SU-DHL-6 (cell line): ENCODE results near the gene ZNHIT1.

Experiments
- H2AFZ ChIP-seq: fragments of 200-600 bp; sonication (generic); 2 replicates; pipeline ENCODE4 v1.6.1; 2014; ENCODE audit warnings: low read depth, mild to moderate bottlenecking, moderate library complexity, mixed read lengths, antibody characterized with exemption, low read length; ENCODE audit not compliant: severe bottlenecking
- H3F3A ChIP-seq: fragments of 200-600 bp; shearing (Covaris generic); 2 replicates; pipeline ENCODE4 v1.6.0; 2016; ENCODE audit warnings: antibody characterized with exemption, mild to moderate bottlenecking; ENCODE audit not compliant: insufficient read depth
- H3K27ac ChIP-seq: fragments of 200-600 bp; sonication (generic); 2 replicates; pipeline ENCODE4 v1.5.1; 2016; ENCODE audit warnings: low read depth, mild to moderate bottlenecking, low read length, moderate library complexity, mixed read lengths
- H3K27me3 ChIP-seq: fragments of 200-600 bp; sonication (generic), shearing (Covaris generic); 2 replicates; pipeline ENCODE4 v1.6.0; 2014; ENCODE audit warnings: mild to moderate bottlenecking, low read length
- H3K36me3 ChIP-seq: fragments of 200-600 bp; sonication (generic); 2 replicates; pipeline ENCODE4 v1.6.1; 2014; ENCODE audit warnings: mild to moderate bottlenecking, low read length, mixed read lengths
- H3K4me2 ChIP-seq: fragments of 300-600, 200-600 bp; shearing (Covaris generic), sonication (generic); 2 replicates; pipeline ENCODE4 v1.6.0; 2014; ENCODE audit warnings: low read length, low read depth, mild to moderate bottlenecking; ENCODE audit not compliant: poor library complexity, severe bottlenecking
- H3K4me3 ChIP-seq: fragments of 200-600 bp; sonication (generic); 2 replicates; pipeline ENCODE4 v1.5.1; 2014; ENCODE audit warnings: antibody characterized with exemption, low read length, mild to moderate bottlenecking, mixed read lengths; ENCODE audit not compliant: insufficient read depth, poor library complexity, severe bottlenecking
- H3K79me2 ChIP-seq: fragments of 200-600 bp; sonication (generic); 2 replicates; pipeline ENCODE4 v1.6.1; 2014; ENCODE audit warnings: mild to moderate bottlenecking, low read length, moderate library complexity; ENCODE audit not compliant: insufficient read depth
- H3K9ac ChIP-seq: fragments of 200-600 bp; sonication (generic); 2 replicates; pipeline ENCODE4 v1.7.0; 2014; ENCODE audit warnings: mild to moderate bottlenecking, low read length
- H3K9me2 ChIP-seq: fragments of 200-600 bp; sonication (generic); replicated peaks from 2 replicates; pipeline ENCODE4 v1.6.1; 2014; ENCODE audit warnings: low read length; ENCODE audit not compliant: insufficient read depth
- H3K9me3 ChIP-seq: fragments of 200-600 bp; sonication (generic); 2 replicates; pipeline ENCODE4 v1.6.1; 2014; ENCODE audit warnings: low read length, mixed read lengths; ENCODE audit not compliant: insufficient read depth
- H4K20me1 ChIP-seq: fragments of 200-600 bp; sonication (generic); 2 replicates; pipeline ENCODE4 v1.6.1; 2014; ENCODE audit warnings: low read depth, mild to moderate bottlenecking, antibody characterized with exemption, low read length, moderate library complexity, mixed read lengths
- CTCF ChIP-seq: fragments of 200-600 bp; sonication (generic); IDR thresholded peaks from one replicate; pipeline ENCODE4 v1.5.1; 2017; ENCODE audit warnings: antibody characterized with exemption, mild to moderate bottlenecking, low read length, moderate library complexity; ENCODE audit not compliant: insufficient read depth, poor library complexity, severe bottlenecking
- EZH2phosphoT487 ChIP-seq: fragments of 200-600 bp; sonication (generic), shearing (Covaris generic); conservative IDR thresholded peaks from 2 replicates; pipeline ENCODE4 v1.6.1; 2018; ENCODE audit warnings: mild to moderate bottlenecking, antibody characterized with exemption, low read length, moderate library complexity, mixed read lengths

Gene ZNHIT1

GRCh38 chr7:101174322-101174854 lies 43.6 kb upstream of the ZNHIT1 start:
- Histone ChIP-seq H2AFZ (no peak overlapping the region), H3K36me3 (no peaks in the 10 kb centered on the region), H3K4me2 (no peak overlapping the region), H3K4me3 (no peak overlapping the region), H3K27ac (no peak overlapping the region), H3K9me3 (no peaks in the 10 kb centered on the region), H3K79me2 (no peaks in the 10 kb centered on the region), H3K27me3 (no peaks in the 10 kb centered on the region), H3F3A (no peaks in the 10 kb centered on the region), H4K20me1 (no peaks in the 10 kb centered on the region), H3K9ac (no peak overlapping the region), H3K9me2 (no peaks in the 10 kb centered on the region)
- TF ChIP-seq EZH2phosphoT487, result no peak
- no peak for TF ChIP-seq CTCF

GRCh38 chr7:101175664-101176063 lies 42.3 kb upstream of the ZNHIT1 start:
- no peaks in the 10 kb centered on the region for H3K27me3 ChIP-seq

GRCh38 chr7:101177644-101178043 lies 40.3 kb upstream of the ZNHIT1 start:
- no peaks in the 10 kb centered on the region for H3K27me3 ChIP-seq

More at GRCh38 chr7:101175664-101176063, 42.3 kb upstream of the ZNHIT1 start:
- no peaks in the 10 kb centered on the region for H3K36me3 ChIP-seq
- no peaks in the 10 kb centered on the region for H3K9me3 ChIP-seq
- H3K9ac ChIP-seq, result no peak overlapping the region
- no peak overlapping the region for H3K27ac ChIP-seq
- H3K4me3 ChIP-seq, result no peak overlapping the region
- no peaks in the 10 kb centered on the region for H3F3A ChIP-seq
- no peaks in the 10 kb centered on the region for H3K9me2 ChIP-seq
- no peaks in the 10 kb centered on the region for H3K79me2 ChIP-seq
- H4K20me1 ChIP-seq, result no peaks in the 10 kb centered on the region
- no peak overlapping the region for H3K4me2 ChIP-seq
- H2AFZ ChIP-seq, result no peak overlapping the region
- TF ChIP-seq EZH2phosphoT487, result no peak
- no peak for TF ChIP-seq CTCF

More at GRCh38 chr7:101177644-101178043, 40.3 kb upstream of the ZNHIT1 start:
- Histone ChIP-seq H3K4me3 (no peak overlapping the region), H3K9me3 (no peaks in the 10 kb centered on the region), H3K9ac (no peak overlapping the region), H2AFZ (no peak overlapping the region), H3K36me3 (no peaks in the 10 kb centered on the region), H3K9me2 (no peaks in the 10 kb centered on the region), H3F3A (no peaks in the 10 kb centered on the region), H3K79me2 (no peaks in the 10 kb centered on the region), H4K20me1 (no peaks in the 10 kb centered on the region), H3K27ac (no peak overlapping the region), H3K4me2 (no peak overlapping the region)
- TF ChIP-seq CTCF, result no peak
- no peak for TF ChIP-seq EZH2phosphoT487
